ENCODE data around the gene INPP5K. TPM values are rescaled to one million over a fixed set of nuclear protein-coding genes. Genes with fewer than 3 reads are reported as not detected.
A peak's percentile ranks its signal among the peaks of the same experiment; 100 is the strongest.

The INPP5K gene
- total RNA-seq, 1 donor, result 27.3 TPM

GRCh38 chr17:1506649-1507267 is 9.7 kb downstream of the INPP5K start:
- TF ChIP-seq, protein P1, sequence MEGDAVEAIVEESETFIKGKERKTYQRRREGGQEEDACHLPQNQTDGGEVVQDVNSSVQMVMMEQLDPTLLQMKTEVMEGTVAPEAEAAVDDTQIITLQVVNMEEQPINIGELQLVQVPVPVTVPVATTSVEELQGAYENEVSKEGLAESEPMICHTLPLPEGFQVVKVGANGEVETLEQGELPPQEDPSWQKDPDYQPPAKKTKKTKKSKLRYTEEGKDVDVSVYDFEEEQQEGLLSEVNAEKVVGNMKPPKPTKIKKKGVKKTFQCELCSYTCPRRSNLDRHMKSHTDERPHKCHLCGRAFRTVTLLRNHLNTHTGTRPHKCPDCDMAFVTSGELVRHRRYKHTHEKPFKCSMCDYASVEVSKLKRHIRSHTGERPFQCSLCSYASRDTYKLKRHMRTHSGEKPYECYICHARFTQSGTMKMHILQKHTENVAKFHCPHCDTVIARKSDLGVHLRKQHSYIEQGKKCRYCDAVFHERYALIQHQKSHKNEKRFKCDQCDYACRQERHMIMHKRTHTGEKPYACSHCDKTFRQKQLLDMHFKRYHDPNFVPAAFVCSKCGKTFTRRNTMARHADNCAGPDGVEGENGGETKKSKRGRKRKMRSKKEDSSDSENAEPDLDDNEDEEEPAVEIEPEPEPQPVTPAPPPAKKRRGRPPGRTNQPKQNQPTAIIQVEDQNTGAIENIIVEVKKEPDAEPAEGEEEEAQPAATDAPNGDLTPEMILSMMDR (IDR thresholded peaks at IDR 0.05; ENCODE audit: insufficient read depth, low read length), result no peak
- H3K4me3 ChIP-seq (ENCODE audit: low read depth, low read length), result no peak overlapping the region
- DNase-seq (ENCODE audit: low read depth), result no peak

DNA sequence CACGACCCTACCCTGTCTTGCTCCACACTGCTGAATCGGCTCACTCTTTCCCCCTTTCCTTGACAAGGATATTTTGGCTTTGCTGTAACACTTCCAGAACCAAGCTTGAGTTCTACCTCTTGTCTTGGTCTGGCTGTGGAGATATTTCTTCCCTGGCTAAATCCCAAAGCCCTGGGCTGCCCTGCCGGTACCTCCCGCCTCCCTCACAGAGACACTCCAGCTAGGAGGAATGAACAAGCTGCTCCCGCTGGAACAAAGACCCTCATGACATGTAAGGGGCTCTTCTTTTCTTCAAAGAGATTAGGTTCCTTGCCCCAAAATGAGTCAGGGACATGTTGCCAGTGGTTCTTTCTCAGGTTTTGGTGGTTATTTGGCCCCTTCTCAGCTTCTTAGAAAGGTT is 10.8 kb downstream of the INPP5K start:
- TF ChIP-seq, protein P1 (IDR thresholded peaks at IDR 0.05; ENCODE audit: insufficient read depth, low read length), result no peak
- no peak for DNase-seq (ENCODE audit: low read depth)

GRCh38 chr17:1504866-1505265 is 11.5 kb downstream of the INPP5K start:
- DNase-seq (ENCODE audit: low read depth), result no peak
- H3K4me3 ChIP-seq (ENCODE audit: low read depth, low read length), result no peak overlapping the region
- TF ChIP-seq, protein P1 (IDR thresholded peaks at IDR 0.05; ENCODE audit: insufficient read depth, low read length), result no peak

More for the DNA sequence above, 10.8 kb downstream of the INPP5K start:
- no peak overlapping the region for H3K4me3 ChIP-seq (ENCODE audit: low read depth, low read length)

DNA sequence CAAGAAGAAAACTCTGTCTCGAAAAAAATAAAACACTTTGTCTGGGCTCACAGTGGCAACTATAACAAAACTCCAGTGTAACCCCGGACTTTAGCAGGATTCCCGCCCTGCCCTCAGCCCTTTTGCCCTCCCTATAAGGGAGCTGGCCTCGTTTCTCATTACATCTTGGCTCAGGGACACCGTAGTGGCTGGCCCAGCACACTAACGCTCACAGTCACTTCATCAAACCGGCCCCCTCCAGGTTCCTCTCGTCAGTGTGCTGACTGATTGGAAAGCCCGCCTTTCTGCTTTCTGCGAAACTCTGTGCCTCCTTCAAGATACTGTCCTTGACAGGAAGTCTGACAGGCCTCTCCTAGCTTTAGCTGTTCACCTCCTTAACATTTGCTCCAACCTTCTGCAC is 12.7 kb downstream of the INPP5K start:
- H3K4me3 ChIP-seq (ENCODE audit: low read depth, low read length), result no peak overlapping the region
- no peak for DNase-seq (ENCODE audit: low read depth)
- TF ChIP-seq, protein P1 (IDR thresholded peaks at IDR 0.05; ENCODE audit: insufficient read depth, low read length), result no peak

DNA sequence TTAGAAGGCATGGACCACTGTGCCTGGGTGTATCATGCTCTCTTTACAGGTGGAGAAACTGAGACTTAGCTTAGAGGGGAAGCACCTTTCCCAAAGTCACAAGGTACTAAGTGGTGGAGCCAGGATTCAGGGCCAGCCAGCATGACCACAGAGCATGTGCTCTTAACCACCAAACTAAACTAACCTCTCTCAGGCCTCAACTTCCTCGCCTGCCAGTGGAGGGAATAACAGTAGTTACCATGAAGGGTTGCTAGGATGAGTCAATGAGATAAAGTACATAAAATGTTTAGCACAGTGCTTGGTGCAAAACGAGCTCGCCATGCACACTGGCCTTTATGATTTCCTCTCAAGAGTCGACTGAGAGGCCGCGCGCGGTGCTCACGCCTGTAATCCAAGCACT is 17.5 kb downstream of the INPP5K start:
- TF ChIP-seq, protein P1 (IDR thresholded peaks at IDR 0.05; ENCODE audit: insufficient read depth, low read length), result no peak
- no peak overlapping the region for H3K4me3 ChIP-seq (ENCODE audit: low read depth, low read length)
- DNase-seq (ENCODE audit: low read depth), result peak; percentile 43

DNA sequence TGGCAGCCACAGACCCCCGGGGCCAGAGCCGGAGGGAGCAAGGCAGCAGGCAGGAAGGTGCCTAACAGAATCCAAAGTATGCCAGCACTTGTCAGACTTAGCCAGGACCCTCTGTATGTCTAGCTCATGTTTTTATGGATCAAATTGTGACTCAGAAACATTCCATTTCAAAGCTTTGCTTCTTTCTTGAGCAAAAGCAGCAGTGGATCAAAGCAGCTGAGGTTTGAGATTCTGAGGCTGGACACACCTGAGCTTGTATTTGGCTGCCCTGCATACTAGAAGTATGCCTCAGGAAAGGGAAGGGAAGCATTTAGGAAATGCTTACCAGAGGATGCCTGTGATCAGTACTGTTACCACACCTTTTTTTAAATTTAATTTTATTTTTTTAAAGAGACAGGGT is 18.2 kb downstream of the INPP5K start:
- no peak for DNase-seq (ENCODE audit: low read depth)
- TF ChIP-seq, protein P1 (IDR thresholded peaks at IDR 0.05; ENCODE audit: insufficient read depth, low read length), result no peak
- H3K4me3 ChIP-seq (ENCODE audit: low read depth, low read length), result no peak overlapping the region

DNA sequence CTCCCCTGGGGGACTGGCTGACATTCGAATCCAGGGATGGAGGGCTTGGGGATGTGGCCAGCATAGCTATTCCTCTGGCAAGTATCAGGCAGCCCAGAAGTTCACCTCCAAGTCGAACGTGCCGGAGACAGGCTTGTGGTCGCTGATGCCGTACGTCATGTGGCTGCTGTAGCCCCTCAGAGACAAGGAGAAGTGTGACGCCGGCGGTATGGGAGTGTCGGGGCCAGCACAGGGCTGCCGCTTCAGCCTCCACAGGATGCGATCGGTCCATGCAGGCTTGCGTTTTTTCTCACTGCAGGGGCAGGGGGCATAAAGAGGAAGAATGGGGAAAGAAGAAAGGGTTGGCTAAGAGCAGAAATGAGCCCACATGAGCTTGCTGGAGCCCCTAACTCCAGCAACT is 18.6 kb downstream of the INPP5K start:
- no peak overlapping the region for H3K4me3 ChIP-seq (ENCODE audit: low read depth, low read length)
- TF ChIP-seq, protein P1 (IDR thresholded peaks at IDR 0.05; ENCODE audit: insufficient read depth, low read length), result no peak
- DNase-seq (ENCODE audit: low read depth), result no peak
